ENCODE results near the gene BRD9. TPM values are rescaled to one million over a fixed set of nuclear protein-coding genes. Genes with fewer than 3 reads are reported as not detected.
"Not testable (repeated sequence)": the region's sequence is repeated elsewhere in the genome, so short reads cannot be mapped to it uniquely, and the experiment has no call there.

Gene BRD9
- total RNA-seq, 2 donors from 2014 or later: 65.2 to 72.5 TPM

- H3K4me3 Mint-ChIP-seq: no peak overlapping the region
- ATAC-seq (replicated peaks): peak; percentile 44
- H3K27me3 Mint-ChIP-seq: peaks cover 6% of the 10 kb centered on the region
Measured at GRCh38 chr5:855771-856530, 36.6 kb downstream of the BRD9 start.

DNA sequence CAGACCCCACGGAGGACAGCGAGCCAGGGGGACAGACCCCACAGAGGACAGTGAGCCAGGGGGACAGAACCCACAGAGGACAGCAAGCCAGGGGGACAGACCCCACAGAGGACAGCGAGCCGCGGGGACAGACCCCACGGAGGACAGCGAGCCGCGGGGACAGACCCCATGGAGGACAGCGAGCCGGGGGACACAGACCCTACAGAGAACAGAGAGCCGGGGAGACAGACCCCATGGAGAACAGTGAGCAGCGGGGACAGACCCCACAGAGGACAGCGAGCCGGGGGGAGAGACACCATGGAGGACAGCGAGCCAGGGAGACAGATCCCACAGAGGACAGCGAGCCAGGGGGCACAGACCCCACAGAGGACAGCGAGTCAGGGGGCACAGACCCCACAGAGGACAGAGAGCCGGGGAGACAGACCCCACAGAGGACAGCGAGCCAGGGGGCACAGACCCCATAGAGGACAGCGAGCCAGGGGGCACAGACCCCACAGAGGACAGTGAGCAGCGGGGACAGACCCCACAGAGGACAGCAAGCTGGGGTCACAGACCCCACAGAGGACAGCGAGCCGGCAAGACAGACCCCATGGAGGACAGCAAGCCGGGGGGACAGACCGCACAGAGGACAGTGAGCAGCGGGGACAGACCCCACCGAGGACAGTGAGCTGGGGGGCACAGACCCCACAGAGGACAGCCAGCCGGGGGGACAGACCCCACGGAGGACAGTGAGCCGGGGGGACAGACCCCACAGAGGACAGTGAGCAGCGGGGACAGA is 37.4 kb downstream of the BRD9 start:
- no peaks in the 10 kb centered on the region for H3K9me3 Mint-ChIP-seq
- H3K27me3 Mint-ChIP-seq: peaks cover 6% of the 10 kb centered on the region
- ATAC-seq (replicated peaks): no peak
- H3K4me1 Mint-ChIP-seq: no peaks in the 10 kb centered on the region
- no peaks in the 10 kb centered on the region for H3K36me3 Mint-ChIP-seq (ENCODE audit: low read depth)
- no peak overlapping the region for H3K27ac Mint-ChIP-seq
- H3K4me3 Mint-ChIP-seq: no peak overlapping the region

More at GRCh38 chr5:855771-856530, 36.6 kb downstream of the BRD9 start:
- no peak overlapping the region for H3K27ac Mint-ChIP-seq
- no peaks in the 10 kb centered on the region for H3K4me1 Mint-ChIP-seq
- H3K36me3 Mint-ChIP-seq (ENCODE audit: low read depth): no peaks in the 10 kb centered on the region
- no peaks in the 10 kb centered on the region for H3K9me3 Mint-ChIP-seq

DNA sequence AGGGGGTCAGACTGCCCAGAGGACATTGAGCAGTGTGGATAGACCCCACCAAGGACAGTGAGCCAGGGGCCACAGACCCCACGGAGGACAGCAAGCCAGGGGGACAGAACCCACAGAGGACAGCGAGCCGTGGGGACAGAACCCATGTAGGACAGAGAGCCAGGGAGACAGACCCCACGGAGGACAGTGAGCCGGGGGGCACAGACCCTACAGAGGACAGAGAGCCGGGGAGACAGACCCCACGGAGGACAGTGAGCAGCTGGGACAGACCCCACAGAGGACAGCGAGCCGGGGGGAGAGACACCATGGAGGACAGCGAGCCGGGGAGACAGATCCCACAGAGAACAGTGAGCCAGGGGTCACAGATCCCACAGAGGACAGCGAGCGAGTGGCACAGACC is 38.4 kb downstream of the BRD9 start:
- H3K36me3 Mint-ChIP-seq (ENCODE audit: low read depth): no peaks in the 10 kb centered on the region
- no peaks in the 10 kb centered on the region for H3K9me3 Mint-ChIP-seq
- no peaks in the 10 kb centered on the region for H3K4me1 Mint-ChIP-seq
- no peak for ATAC-seq (replicated peaks)
- H3K27ac Mint-ChIP-seq: no peak overlapping the region
- peaks cover 6% of the 10 kb centered on the region for H3K27me3 Mint-ChIP-seq
- H3K4me3 Mint-ChIP-seq: no peak overlapping the region

DNA sequence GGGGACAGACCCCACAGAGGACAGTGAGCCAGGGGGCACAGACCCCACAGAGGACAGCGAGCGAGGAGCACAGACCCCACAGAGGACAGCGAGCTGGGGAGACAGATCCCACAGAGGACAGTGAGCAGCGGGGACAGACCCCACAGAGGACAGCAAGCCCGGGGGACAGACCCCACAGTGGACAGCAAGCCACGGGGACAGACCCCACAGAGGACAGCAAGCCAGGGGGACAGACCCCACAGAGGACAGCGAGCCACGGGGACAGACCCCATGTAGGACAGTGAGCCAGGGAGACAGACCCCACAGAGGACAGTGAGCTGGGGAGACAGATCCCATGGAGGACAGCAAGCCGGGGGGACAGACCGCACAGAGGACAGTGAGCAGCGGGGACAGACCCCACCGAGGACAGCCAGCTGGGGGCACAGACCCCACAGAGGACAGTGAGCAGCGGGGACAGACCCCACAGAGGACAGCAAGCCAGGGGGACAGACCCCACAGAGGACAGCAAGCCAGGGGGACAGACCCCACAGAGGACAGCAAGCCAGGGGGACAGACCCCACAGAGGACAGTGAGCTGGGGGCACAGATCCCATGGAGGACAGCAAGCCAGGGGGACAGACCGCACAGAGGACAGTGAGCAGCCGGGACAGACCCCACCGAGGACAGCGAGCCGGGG is 39.0 kb downstream of the BRD9 start:
- H3K27ac Mint-ChIP-seq: not testable (repeated sequence)

DNA sequence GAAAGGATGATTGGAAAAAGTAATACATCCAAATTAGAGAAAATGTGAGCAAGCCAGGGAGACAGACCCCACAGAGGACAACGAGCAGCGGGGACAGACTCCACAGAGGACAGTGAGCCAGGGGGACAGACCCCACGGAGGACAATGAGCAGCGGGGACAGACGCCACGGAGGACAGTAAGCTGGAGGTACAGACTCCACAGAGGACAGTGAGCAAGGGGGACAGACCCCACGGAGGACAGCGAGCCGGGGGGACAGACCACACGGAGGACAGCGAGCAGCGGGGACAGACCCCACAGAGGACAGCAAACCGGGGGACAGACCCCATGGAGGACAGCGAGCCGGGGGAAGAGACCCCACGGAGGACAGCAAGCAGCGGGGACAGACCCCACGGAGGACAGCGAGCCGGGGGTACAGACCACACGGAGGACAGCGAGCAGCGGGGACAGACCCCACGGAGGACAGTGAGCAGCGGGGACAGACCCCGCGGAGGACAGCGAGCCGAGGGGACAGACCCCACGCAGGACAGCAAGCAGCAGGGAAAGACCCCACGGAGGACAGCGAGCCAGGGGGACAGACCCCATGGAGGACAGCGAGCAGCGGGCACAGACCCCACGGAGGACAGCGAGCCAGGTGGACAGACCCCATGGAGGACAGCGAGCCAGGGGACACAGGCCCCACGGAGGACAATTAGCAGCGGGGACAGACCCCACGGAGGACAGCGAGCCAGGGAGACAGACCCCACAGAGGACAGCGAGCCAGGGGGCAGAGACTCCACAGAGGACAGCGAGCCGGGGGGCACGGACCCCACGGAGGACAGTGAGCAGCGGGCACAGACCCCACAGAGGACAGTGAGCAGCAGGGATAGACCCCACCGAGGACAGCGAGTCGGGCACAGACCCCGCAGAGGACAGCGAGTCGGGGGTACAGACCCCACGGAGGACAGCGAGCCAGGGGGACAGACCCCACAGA is 39.9 kb downstream of the BRD9 start:
- ATAC-seq (replicated peaks): no peak
- H3K4me3 Mint-ChIP-seq: no peak overlapping the region
- no peaks in the 10 kb centered on the region for H3K36me3 Mint-ChIP-seq (ENCODE audit: low read depth)
- no peaks in the 10 kb centered on the region for H3K9me3 Mint-ChIP-seq
- no peaks in the 10 kb centered on the region for H3K4me1 Mint-ChIP-seq
- H3K27me3 Mint-ChIP-seq: peaks cover 6% of the 10 kb centered on the region
- no peak overlapping the region for H3K27ac Mint-ChIP-seq

More for the DNA sequence above, 39.0 kb downstream of the BRD9 start:
- not testable (repeated sequence) for H3K27me3 Mint-ChIP-seq; H3K9me3 Mint-ChIP-seq; H3K36me3 Mint-ChIP-seq (ENCODE audit: low read depth); ATAC-seq (replicated peaks); H3K4me1 Mint-ChIP-seq; H3K4me3 Mint-ChIP-seq

DNA sequence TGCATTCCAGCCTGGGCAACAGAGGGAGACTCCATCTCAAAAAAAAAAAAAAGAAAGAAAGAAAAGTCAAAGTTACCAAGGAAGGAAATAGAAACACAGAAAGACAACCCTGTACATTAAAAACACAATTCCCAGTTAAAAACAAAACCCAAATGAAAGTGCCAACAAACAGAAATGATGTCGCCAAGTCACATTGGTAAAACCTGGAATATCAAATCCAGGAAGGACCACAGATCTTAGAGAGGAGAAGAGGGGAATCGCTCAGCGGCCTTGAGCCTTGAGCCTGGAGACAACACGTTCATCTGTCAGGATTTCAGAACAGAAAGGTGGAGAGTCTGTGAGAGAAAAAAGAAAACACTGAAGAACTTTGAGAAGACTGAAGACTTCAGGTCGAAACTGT is 40.6 kb downstream of the BRD9 start:
- Mint-ChIP-seq H3K4me3 (no peak overlapping the region), H3K27ac (no peak overlapping the region), H3K9me3 (no peaks in the 10 kb centered on the region), H3K27me3 (peaks cover 6% of the 10 kb centered on the region), H3K4me1 (peaks cover under 1% of the 10 kb centered on the region), H3K36me3 (ENCODE audit: low read depth) (no peaks in the 10 kb centered on the region)
- ATAC-seq (replicated peaks): no peak

DNA sequence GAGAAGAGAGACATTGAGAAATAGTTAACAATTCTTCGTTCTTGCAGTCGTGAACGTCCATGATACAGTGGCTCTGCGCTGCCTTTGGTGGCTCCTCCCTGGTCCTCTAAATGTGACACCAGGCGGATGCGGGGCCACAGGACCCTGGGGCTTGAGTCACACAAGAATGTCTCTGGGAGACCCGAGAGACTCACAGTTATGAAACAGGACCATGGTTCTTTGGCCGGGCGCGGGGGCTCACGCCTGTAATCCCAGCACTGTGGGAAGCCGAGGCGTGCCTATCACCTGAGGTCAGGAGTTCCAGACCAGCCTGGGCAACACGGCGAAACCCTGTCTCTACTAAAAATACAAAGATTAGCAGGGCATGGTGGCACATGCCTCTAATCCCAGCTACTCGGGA is 41.0 kb downstream of the BRD9 start:
- no peak overlapping the region for H3K27ac Mint-ChIP-seq
- H3K27me3 Mint-ChIP-seq: peaks cover 6% of the 10 kb centered on the region
- peaks cover 5% of the 10 kb centered on the region for H3K4me1 Mint-ChIP-seq
- no peaks in the 10 kb centered on the region for H3K36me3 Mint-ChIP-seq (ENCODE audit: low read depth)
- no peak for ATAC-seq (replicated peaks)
- H3K4me3 Mint-ChIP-seq: no peak overlapping the region
- H3K9me3 Mint-ChIP-seq: no peaks in the 10 kb centered on the region

GRCh38 chr5:851076-851475 is 41.5 kb downstream of the BRD9 start:
- no peak for ATAC-seq (replicated peaks)

DNA sequence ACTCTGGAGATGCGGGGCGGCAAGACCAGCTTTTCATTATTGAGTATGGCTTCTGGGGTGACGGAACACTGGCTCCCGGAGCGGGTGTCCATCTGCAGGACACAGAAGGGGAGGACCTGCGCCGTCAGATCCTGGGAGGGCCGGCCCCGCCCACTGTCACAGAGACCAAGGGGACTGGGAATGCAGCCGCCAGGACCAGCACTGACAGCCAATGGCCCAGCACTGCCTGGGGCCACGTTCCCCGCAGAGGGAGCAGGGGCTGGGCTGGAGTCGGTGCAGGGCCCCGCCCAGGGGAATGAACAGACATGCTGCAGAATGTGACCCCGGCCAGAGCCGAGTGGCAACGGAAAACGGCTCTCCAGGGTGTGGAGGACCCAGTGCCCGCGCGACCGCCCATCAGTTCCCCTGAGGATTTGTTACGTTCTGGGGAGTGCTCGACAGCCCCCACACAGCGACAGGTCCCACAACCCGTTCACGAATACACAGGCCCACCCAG is 42.0 kb downstream of the BRD9 start, which contains the start of gene ZDHHC11:
Gene ZDHHC11, minus strand, starts transcription at position 476 of the 496 bp plus-strand sequence. Its CDS starts 384 bp downstream, at position 92.
- Mint-ChIP-seq H3K27me3 (peaks cover 6% of the 10 kb centered on the region), H3K9me3 (no peaks in the 10 kb centered on the region), H3K4me3 (no peak within 1 kb of the TSS), H3K27ac (no peak within 1 kb of the TSS), H3K36me3 (ENCODE audit: low read depth) (no peaks in the 10 kb centered on the region), H3K4me1 (peaks cover 8% of the 10 kb centered on the region)
- no peak for ATAC-seq (replicated peaks)

More at GRCh38 chr5:851076-851475, 41.5 kb downstream of the BRD9 start:
- Mint-ChIP-seq H3K9me3 (no peaks in the 10 kb centered on the region), H3K27me3 (peaks cover 6% of the 10 kb centered on the region), H3K4me3 (no peak overlapping the region), H3K27ac (no peak overlapping the region), H3K4me1 (peaks cover 8% of the 10 kb centered on the region), H3K36me3 (ENCODE audit: low read depth) (no peaks in the 10 kb centered on the region)

GRCh38 chr5:849651-850301 is 42.8 kb downstream of the BRD9 start:
- H3K4me3 Mint-ChIP-seq: no peak overlapping the region

DNA sequence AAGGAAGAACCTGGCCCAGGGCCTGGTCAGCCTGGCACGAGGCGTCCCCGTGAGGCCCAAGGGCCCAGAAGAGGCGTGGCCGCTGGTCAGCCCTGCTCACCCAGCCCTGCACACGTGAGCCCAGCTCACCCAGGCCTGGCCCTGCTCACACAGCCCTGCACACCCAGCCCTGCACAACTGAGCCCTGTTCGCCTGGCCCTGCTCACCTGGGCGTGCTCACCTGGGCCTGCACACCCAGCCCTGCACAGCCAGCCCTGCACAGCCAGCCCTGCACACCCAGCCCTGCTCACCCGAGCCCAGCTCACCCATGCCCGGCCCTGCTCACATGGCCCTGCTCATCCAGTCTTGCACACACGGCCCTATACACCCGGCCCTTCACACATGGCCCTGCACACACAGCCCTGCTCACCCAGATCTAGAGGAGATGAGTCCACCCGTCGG is 43.9 kb downstream of the BRD9 start:
- no peaks in the 10 kb centered on the region for H3K9me3 Mint-ChIP-seq
- no peaks in the 10 kb centered on the region for H3K36me3 Mint-ChIP-seq (ENCODE audit: low read depth)
- H3K27ac Mint-ChIP-seq: no peak overlapping the region
- no peak overlapping the region for H3K4me3 Mint-ChIP-seq
- peaks cover 8% of the 10 kb centered on the region for H3K4me1 Mint-ChIP-seq
- no peak for ATAC-seq (replicated peaks)
- peaks cover 6% of the 10 kb centered on the region for H3K27me3 Mint-ChIP-seq

More at GRCh38 chr5:849651-850301, 42.8 kb downstream of the BRD9 start:
- peaks cover 6% of the 10 kb centered on the region for H3K27me3 Mint-ChIP-seq
- no peaks in the 10 kb centered on the region for H3K36me3 Mint-ChIP-seq (ENCODE audit: low read depth)
- H3K9me3 Mint-ChIP-seq: no peaks in the 10 kb centered on the region
- no peak overlapping the region for H3K27ac Mint-ChIP-seq
- no peak for ATAC-seq (replicated peaks)
- H3K4me1 Mint-ChIP-seq: peaks cover 8% of the 10 kb centered on the region

GRCh38 chr5:847736-848135 is 44.9 kb downstream of the BRD9 start:
- ATAC-seq (replicated peaks); H3K4me3 Mint-ChIP-seq; H3K9me3 Mint-ChIP-seq; H3K36me3 Mint-ChIP-seq (ENCODE audit: low read depth); H3K27ac Mint-ChIP-seq; H3K4me1 Mint-ChIP-seq; H3K27me3 Mint-ChIP-seq: not testable (repeated sequence)

GRCh38 chr5:847212-847611 is 45.4 kb downstream of the BRD9 start:
- not testable (repeated sequence) for H3K27me3 Mint-ChIP-seq; H3K4me3 Mint-ChIP-seq; ATAC-seq (replicated peaks); H3K4me1 Mint-ChIP-seq; H3K36me3 Mint-ChIP-seq (ENCODE audit: low read depth); H3K9me3 Mint-ChIP-seq
- peak overlapping the region; percentile 32 for H3K27ac Mint-ChIP-seq

All from activated T-helper 17 cell treated with anti-CD3 and anti-CD28 coated beads, Interleukin-2, amount 50 U/mL, for 72 hours (primary cell).